Activated CD4-positive, alpha-beta T cell treated with anti-CD3 and anti-CD28 coated beads for 48 hours (primary cell): ENCODE results near the gene ASIC5.
"Not testable (repeated sequence)": the region's sequence is repeated elsewhere in the genome, so short reads cannot be mapped to it uniquely, and the experiment has no call there.

Experiments used
- DNase-seq: peaks from one replicate; pipeline ENCODE4 v3.0.0-alpha.2; 2020

The ASIC5 gene, protein sequence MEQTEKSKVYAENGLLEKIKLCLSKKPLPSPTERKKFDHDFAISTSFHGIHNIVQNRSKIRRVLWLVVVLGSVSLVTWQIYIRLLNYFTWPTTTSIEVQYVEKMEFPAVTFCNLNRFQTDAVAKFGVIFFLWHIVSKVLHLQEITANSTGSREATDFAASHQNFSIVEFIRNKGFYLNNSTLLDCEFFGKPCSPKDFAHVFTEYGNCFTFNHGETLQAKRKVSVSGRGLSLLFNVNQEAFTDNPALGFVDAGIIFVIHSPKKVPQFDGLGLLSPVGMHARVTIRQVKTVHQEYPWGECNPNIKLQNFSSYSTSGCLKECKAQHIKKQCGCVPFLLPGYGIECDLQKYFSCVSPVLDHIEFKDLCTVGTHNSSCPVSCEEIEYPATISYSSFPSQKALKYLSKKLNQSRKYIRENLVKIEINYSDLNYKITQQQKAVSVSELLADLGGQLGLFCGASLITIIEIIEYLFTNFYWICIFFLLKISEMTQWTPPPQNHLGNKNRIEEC

DNA sequence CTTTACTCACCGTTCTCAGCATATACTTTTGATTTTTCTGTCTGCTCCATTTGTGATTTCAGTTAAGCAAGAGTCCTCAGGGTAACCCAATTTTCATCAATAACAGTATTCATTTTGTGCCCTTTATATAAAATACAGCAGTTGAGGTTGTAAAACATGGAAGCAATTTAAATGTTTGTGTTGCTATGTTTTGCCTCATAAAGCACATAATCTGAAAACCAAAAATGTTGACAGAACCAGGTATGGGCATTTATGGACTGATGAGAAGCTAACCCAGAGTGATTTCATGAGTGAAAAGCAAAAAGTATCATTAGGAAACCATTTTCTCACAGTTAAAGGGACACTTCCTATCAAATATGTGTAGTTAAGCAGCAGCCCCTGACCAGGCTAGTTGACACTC, at the start of gene ASIC5:
Gene ASIC5, minus strand, starts transcription at position 101 of the 400 bp plus-strand sequence. Its CDS starts 51 bp downstream, at position 50.
- DNase-seq, result no peak

GRCh38 chr4:155914782-155915181, 48.7 kb upstream of the ASIC5 start:
- no peak for DNase-seq

- no peak for DNase-seq
These were observed 45.8 kb upstream of the ASIC5 start for GRCh38 chr4:155911905-155912304.

GRCh38 chr4:155909615-155910226, 43.6 kb upstream of the ASIC5 start:
- DNase-seq, result no peak

DNA sequence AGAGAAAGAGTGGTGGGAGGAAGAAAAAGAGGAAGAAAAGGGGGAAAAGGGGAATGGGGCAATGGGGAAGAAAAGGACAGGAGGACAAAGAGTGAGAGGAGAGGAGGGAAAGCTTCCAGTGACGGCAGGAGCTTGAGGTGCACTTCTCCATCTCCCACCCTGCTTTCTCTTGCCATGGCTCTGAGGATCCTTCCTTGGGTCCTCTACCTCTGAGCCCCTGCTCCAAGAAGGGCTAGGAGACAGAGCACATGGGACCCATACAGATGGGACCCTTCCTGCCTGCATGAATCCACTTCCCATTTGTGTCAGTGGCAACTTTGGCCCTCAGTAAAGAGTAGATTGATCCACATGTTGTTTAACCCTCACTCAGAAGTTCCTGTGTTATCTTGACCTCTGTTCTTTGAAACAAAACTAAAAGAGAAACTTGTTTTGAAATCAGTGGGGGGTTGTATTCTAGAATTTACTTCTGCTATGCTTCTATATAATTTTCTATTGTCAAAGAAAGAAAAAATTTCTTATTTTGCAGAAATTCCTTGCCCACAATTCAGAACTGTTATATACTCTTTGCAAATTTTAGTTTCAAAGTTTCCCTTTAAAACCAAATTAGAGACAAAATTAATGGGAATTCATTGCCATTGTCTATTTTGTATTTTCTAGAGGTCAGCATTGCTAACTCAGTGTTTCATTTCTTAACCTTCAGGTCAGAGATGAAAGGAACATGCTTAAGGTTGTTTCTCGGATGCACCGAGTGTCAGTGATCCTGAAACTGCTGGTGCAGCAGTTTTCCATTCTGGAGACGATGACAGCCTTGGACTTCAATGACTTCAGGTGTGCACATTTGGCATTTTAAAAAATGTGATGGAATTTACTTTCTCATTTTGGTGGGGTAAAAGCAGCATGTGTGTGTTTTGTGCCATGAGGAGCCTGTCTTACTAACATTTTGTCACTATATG, 42.4 kb upstream of the ASIC5 start:
- no peak for DNase-seq

DNA sequence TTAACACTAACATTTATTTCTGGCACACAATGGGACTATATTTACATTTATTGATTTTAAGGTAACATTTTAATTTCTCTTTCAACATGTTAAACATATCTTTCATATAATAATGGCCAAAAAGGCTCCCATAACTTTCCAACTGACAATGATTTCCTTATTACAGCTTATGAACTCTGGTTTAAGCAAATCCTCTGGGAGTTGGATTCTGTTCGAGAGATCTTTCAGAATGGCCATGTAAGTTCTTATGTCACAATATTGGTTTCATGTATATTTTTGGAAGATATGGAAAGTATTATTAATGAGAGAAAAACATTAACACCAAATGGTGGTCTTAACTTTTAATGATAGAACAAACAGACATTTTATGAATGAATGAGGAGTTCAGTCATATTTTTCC, 41.5 kb upstream of the ASIC5 start:
- DNase-seq, result no peak

GRCh38 chr4:155906554-155907247, 40.6 kb upstream of the ASIC5 start:
- DNase-seq, result no peak

GRCh38 chr4:155904331-155904730, 38.3 kb upstream of the ASIC5 start:
- no peak for DNase-seq

GRCh38 chr4:155903453-155903852, 37.4 kb upstream of the ASIC5 start, which contains the start of gene TDO2:
Gene TDO2, plus strand, starts transcription at chr4:155903696. Its CDS starts 63 bp downstream, at chr4:155903759.
- DNase-seq, result no peak

- no peak for DNase-seq
These were observed 34.9 kb upstream of the ASIC5 start for GRCh38 chr4:155901013-155901412.

DNA sequence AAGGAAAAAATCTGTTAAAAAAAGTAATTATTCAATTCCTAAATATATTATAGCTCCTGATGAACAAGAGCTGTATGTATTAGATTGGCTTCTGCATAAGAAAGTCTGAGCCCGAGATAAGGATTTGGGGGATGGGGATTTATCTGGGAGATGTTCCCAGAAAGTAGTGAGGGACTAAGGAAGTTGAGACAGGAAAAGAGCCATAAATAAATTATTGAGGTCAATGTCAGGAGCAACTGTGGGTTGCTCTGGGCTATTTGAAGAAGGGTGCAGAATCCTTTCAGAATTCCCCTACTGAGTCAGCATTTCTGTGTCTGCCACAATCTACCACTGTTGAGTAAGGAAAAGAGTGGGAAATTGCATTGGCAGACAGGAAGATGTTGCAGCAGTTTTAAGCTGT, 34.3 kb upstream of the ASIC5 start:
- no peak for DNase-seq

DNA sequence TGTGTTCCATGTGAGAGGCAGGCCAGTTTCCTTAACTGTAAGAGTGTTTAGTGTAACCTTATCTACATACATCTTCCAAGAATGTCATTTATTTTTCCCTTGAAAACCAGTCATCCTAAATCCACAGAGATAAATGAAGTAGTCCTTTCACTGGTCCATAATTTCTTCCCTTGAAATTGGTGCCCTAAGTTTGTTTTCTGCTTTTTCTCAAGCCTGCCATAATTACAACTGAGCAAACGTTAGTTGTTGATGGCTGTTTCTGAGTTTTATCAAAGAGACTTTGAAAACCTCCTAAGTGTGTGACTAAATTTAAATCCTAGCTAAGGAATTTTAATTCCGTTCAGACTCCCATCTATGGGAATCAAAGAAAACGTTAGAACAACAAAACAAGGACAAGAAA, 33.8 kb upstream of the ASIC5 start:
- DNase-seq, result no peak

DNA sequence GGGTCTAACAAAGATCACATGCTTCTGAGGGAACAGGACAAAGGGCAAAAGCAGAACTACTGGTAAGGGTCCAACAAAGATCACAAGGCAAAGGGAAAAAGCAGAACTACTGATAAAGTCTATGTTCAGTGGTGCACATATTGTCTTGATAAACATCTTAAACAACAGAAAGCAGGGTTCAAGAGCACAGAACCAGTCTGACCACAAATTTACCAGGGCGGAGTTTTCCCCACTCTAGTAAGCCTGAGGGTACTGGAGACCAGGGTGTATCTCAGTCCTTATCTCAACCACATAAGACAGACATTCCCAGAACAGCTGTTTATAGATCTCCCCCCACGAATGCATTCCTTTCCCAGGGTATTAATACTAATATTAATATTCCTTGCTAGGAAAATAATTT, 32.3 kb upstream of the ASIC5 start:
- DNase-seq, result not testable (repeated sequence)

DNA sequence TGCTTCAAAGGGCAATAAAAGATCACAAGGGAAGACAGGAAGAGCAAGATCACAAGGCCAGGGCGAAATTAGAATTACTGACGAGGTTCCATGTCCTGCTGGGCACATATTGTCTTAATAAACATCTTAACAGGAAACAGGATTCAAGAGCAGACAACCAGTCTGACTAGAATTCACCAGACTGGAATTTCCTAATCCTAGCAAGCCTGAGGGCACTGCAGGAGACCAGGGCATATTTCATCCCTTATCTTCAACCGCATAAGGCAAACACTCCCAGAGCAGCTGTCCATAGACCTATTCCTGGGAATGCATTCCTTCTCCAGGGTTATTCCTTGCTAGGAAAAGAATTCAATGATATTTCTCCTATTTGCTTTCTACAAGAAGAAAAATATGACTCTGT, 25.0 kb upstream of the ASIC5 start:
- DNase-seq, result no peak

- no peak for DNase-seq
These were observed 23.9 kb upstream of the ASIC5 start for GRCh38 chr4:155889946-155890345.

GRCh38 chr4:155889031-155889793, 23.1 kb upstream of the ASIC5 start:
- DNase-seq, result no peak

DNA sequence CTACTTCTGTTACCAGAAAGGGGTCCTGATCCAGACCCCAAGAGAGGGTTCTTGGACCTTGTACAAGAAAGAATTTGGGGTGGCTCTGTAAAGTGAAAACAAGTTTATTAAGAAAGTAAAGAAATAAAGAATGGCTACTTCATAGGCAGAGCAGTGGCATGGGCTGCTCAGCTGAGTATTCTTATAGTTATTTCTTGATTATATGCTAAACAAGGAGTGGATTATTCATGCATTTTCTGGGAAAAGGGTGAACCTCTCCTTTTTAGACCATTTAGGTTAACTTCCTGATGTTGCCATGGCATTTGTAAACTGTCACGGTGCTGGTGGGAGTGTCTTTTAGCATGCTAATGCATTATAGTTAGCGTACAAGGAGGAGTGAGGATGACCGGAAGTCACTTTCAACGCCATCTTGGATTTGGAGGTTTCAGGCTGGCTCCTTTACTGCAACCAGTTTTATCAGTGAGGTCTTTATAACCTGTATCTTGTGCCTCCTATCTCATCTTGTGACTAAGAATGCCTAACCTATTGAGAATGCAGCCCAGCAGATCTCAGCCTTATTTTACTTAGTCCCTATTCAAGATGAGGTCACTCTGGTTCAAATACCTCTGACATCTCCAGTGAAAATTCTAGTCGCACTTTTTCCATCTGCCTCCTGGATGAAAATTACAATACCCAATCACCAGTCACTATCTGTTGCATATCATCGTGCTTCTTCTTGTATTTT, 21.9 kb upstream of the ASIC5 start:
- no peak for DNase-seq

DNA sequence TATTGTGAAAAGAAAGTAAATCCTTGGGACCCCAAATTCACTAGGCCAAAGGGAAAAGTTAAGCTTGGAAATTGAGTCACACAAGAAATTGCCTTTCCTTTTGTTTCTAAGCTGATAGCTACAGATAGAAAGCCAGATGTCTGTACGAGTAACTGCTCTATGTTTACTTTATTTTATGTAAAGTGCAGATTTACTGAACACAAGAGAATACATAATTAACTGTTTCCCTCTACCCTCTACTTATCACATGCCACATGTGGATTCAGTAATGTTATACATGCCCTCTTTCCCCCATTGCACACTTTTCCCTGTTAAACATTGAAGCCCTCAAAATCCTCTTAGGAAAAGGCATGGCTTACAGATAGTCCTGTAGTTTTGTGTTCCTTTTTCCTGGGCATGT, 21.0 kb upstream of the ASIC5 start:
- DNase-seq, result no peak

GRCh38 chr4:155885666-155886065, 19.6 kb upstream of the ASIC5 start:
- DNase-seq, result no peak

- no peak for DNase-seq
These were observed 17.8 kb upstream of the ASIC5 start for GRCh38 chr4:155883895-155884294.

- no peak for DNase-seq
These were observed 15.5 kb upstream of the ASIC5 start for GRCh38 chr4:155881555-155881954.
